Prostate gland (tissue), 2 donors: ENCODE measurements around the gene PTPRM.

Experiments
- CTCF ChIP-seq, 4 experiments: fragments of 200-600 bp in 2 of 4; fragments of 450-650 bp in 2 of 4; sonication (generic) in 2 of 4; IDR thresholded peaks; 1 replicate in 3 of 4; 2 replicates in 1 of 4; pipeline ENCODE4 v1.5.1; 2016 to 2019; ENCODE audit warnings: antibody characterized with exemption in 4 of 4, mild to moderate bottlenecking in 2 of 4, moderate library complexity in 2 of 4
- POLR2A ChIP-seq: fragments of 450-650 bp; IDR thresholded peaks from one replicate; pipeline ENCODE4 v1.6.1; 2016; ENCODE audit warnings: antibody characterized with exemption, mild to moderate bottlenecking

- no peak for TF ChIP-seq CTCF (IDR thresholded peaks at IDR 0.05)
- no peak for TF ChIP-seq POLR2A
These were observed 763.5 kb downstream of the PTPRM start for GRCh38 chr18:8330575-8330974.
